ENCODE data around the gene DPYSL3.

The DPYSL3 gene

GRCh38 chr5:147439254-147439653, 70.6 kb downstream of the DPYSL3 start:
- Histone ChIP-seq H3K9me3 (ENCODE audit: control insufficient read depth, insufficient read depth, low read length) (no peaks in the 10 kb centered on the region), H3K27ac (ENCODE audit: low read depth, low read length) (no peak overlapping the region), H3K9me2 (replicated peaks; ENCODE audit: control insufficient read depth, low read length) (no peaks in the 10 kb centered on the region), H4K20me1 (ENCODE audit: control insufficient read depth, insufficient read depth, low read depth, low read length) (no peaks in the 10 kb centered on the region), H3F3A (ENCODE audit: control insufficient read depth, insufficient read depth) (no peaks in the 10 kb centered on the region), H3K4me1 (ENCODE audit: control insufficient read depth, low read length) (no peaks in the 10 kb centered on the region), H3K4me2 (ENCODE audit: low read length) (no peak overlapping the region), H3K36me3 (ENCODE audit: control insufficient read depth, low read length) (no peaks in the 10 kb centered on the region), H3K27me3 (ENCODE audit: control insufficient read depth, low read length) (no peaks in the 10 kb centered on the region), H3K4me3 (ENCODE audit: low read length) (no peak overlapping the region), H3K79me2 (ENCODE audit: control insufficient read depth, low read length) (no peaks in the 10 kb centered on the region)
- TF ChIP-seq, protein P1, sequence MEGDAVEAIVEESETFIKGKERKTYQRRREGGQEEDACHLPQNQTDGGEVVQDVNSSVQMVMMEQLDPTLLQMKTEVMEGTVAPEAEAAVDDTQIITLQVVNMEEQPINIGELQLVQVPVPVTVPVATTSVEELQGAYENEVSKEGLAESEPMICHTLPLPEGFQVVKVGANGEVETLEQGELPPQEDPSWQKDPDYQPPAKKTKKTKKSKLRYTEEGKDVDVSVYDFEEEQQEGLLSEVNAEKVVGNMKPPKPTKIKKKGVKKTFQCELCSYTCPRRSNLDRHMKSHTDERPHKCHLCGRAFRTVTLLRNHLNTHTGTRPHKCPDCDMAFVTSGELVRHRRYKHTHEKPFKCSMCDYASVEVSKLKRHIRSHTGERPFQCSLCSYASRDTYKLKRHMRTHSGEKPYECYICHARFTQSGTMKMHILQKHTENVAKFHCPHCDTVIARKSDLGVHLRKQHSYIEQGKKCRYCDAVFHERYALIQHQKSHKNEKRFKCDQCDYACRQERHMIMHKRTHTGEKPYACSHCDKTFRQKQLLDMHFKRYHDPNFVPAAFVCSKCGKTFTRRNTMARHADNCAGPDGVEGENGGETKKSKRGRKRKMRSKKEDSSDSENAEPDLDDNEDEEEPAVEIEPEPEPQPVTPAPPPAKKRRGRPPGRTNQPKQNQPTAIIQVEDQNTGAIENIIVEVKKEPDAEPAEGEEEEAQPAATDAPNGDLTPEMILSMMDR (IDR thresholded peaks at IDR 0.05; ENCODE audit: low read depth, low read length, poor library complexity, severe bottlenecking), result no peak
- TF ChIP-seq EZH2phosphoT487 (IDR thresholded peaks at IDR 0.05; ENCODE audit: borderline replicate concordance, low read length), result no peak

GRCh38 chr5:147437161-147437596, 72.7 kb downstream of the DPYSL3 start:
- no peaks in the 10 kb centered on the region for H3K36me3 ChIP-seq (ENCODE audit: control insufficient read depth, low read length)
- no peak overlapping the region for H3K4me3 ChIP-seq (ENCODE audit: low read length)
- H3K9me2 ChIP-seq (replicated peaks; ENCODE audit: control insufficient read depth, low read length), result no peaks in the 10 kb centered on the region
- H3K4me2 ChIP-seq (ENCODE audit: low read length), result no peak overlapping the region
- no peaks in the 10 kb centered on the region for H3K9me3 ChIP-seq (ENCODE audit: control insufficient read depth, insufficient read depth, low read length)
- no peaks in the 10 kb centered on the region for H3K27me3 ChIP-seq (ENCODE audit: control insufficient read depth, low read length)
- H3K79me2 ChIP-seq (ENCODE audit: control insufficient read depth, low read length), result no peaks in the 10 kb centered on the region
- no peaks in the 10 kb centered on the region for H4K20me1 ChIP-seq (ENCODE audit: control insufficient read depth, insufficient read depth, low read depth, low read length)
- H3K27ac ChIP-seq (ENCODE audit: low read depth, low read length), result no peak overlapping the region
- no peaks in the 10 kb centered on the region for H3K4me1 ChIP-seq (ENCODE audit: control insufficient read depth, low read length)
- H3F3A ChIP-seq (ENCODE audit: control insufficient read depth, insufficient read depth), result no peaks in the 10 kb centered on the region
- TF ChIP-seq, protein P1 (IDR thresholded peaks at IDR 0.05; ENCODE audit: low read depth, low read length, poor library complexity, severe bottlenecking), result no peak
- no peak for TF ChIP-seq EZH2phosphoT487 (IDR thresholded peaks at IDR 0.05; ENCODE audit: borderline replicate concordance, low read length)

GRCh38 chr5:147436596-147436995, 73.3 kb downstream of the DPYSL3 start:
- Histone ChIP-seq H3K36me3 (ENCODE audit: control insufficient read depth, low read length) (no peaks in the 10 kb centered on the region), H3K79me2 (ENCODE audit: control insufficient read depth, low read length) (no peaks in the 10 kb centered on the region), H3K4me1 (ENCODE audit: control insufficient read depth, low read length) (no peaks in the 10 kb centered on the region), H3K9me3 (ENCODE audit: control insufficient read depth, insufficient read depth, low read length) (no peaks in the 10 kb centered on the region), H3K4me2 (ENCODE audit: low read length) (no peak overlapping the region), H4K20me1 (ENCODE audit: control insufficient read depth, insufficient read depth, low read depth, low read length) (no peaks in the 10 kb centered on the region), H3K27me3 (ENCODE audit: control insufficient read depth, low read length) (no peaks in the 10 kb centered on the region), H3K27ac (ENCODE audit: low read depth, low read length) (no peak overlapping the region), H3K9me2 (replicated peaks; ENCODE audit: control insufficient read depth, low read length) (no peaks in the 10 kb centered on the region), H3K4me3 (ENCODE audit: low read length) (no peak overlapping the region), H3F3A (ENCODE audit: control insufficient read depth, insufficient read depth) (no peaks in the 10 kb centered on the region)
- no peak for TF ChIP-seq EZH2phosphoT487 (IDR thresholded peaks at IDR 0.05; ENCODE audit: borderline replicate concordance, low read length)
- TF ChIP-seq, protein P1 (IDR thresholded peaks at IDR 0.05; ENCODE audit: low read depth, low read length, poor library complexity, severe bottlenecking), result no peak

All from DOHH2 (cell line).